Large intestine (tissue), 3 donors: Measurements from ENCODE around the gene MEGF6. TPM values are rescaled to one million over a fixed set of nuclear protein-coding genes. Genes with fewer than 3 reads are reported as not detected.

Source experiments
- DNase-seq, 2 donors: peaks; one replicate each; pipeline versions ENCODE4 v3.0.0 to v3.0.0-alpha.2; 2013
- H3K27ac ChIP-seq: one replicate; pipeline ENCODE4 v1.5.1; 2013; ENCODE audit warnings: low read length
- H3K27me3 ChIP-seq: 2 replicates; pipeline ENCODE4 v1.6.1; 2013; ENCODE audit warnings: low read length; ENCODE audit not compliant: control insufficient read depth, insufficient read depth
- H3K36me3 ChIP-seq: 2 replicates; pipeline ENCODE4 v1.6.1; 2013; ENCODE audit warnings: low read length; ENCODE audit not compliant: control insufficient read depth, insufficient read depth
- H3K4me1 ChIP-seq: one replicate; pipeline ENCODE4 v1.6.1; 2013; ENCODE audit warnings: low read length; ENCODE audit not compliant: control insufficient read depth, insufficient read depth
- H3K4me3 ChIP-seq: one replicate; pipeline ENCODE4 v1.5.1; 2013; ENCODE audit warnings: low read length
- H3K9me3 ChIP-seq: one replicate; pipeline ENCODE4 v1.6.1; 2013; ENCODE audit warnings: mild to moderate bottlenecking, low read depth, low read length, moderate library complexity; ENCODE audit not compliant: control insufficient read depth
- WGBS: methylation state at CpG from one replicate; pipeline ENCODE4 v1.1.5; 2013; ENCODE audit warnings: low lambda C conversion rate; ENCODE audit not compliant: insufficient coverage; 5-methylcytosine and 5-hydroxymethylcytosine counted together
- polyA plus RNA-seq: library from polyadenylated mRNA; unstranded; fragments of 120-200 nt; gene quantifications from one replicate; pipeline ENCODE4 v1.2.1, GENCODE V29; 2013

Gene MEGF6
- polyA plus RNA-seq, 1 donor: 13.8 TPM

DNA sequence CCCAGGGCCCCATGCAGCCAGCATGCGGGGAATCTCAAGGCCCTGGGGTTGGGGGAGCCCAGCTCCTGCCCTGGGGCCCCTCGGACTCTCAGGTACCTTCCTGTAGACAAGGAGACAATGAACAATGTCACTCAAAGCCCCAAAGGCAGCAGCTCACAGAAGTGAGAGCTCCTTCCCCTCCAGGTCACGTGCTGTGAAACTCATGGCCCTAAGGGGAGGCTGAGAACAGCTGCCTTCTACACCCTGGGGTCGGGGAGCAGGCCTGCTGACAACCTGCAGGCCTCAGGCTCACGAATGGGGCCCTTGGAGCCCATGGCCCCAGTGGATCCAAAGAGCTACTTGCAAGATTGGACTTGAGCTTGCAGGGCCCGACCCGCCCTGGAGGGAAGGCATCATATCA is 3.2 kb downstream of the MEGF6 start:
- peaks cover 6% of the 10 kb centered on the region for H3K27me3 ChIP-seq
- no peaks in the 10 kb centered on the region for H3K9me3 ChIP-seq
- no CpG with 5 or more reads among the region's 7 CpGs for WGBS
- no peaks in the 10 kb centered on the region for H3K36me3 ChIP-seq
- no peak for DNase-seq
- peaks cover 14% of the 10 kb centered on the region for H3K4me1 ChIP-seq
- no peak overlapping the region for H3K27ac ChIP-seq
- H3K4me3 ChIP-seq: no peak overlapping the region

DNA sequence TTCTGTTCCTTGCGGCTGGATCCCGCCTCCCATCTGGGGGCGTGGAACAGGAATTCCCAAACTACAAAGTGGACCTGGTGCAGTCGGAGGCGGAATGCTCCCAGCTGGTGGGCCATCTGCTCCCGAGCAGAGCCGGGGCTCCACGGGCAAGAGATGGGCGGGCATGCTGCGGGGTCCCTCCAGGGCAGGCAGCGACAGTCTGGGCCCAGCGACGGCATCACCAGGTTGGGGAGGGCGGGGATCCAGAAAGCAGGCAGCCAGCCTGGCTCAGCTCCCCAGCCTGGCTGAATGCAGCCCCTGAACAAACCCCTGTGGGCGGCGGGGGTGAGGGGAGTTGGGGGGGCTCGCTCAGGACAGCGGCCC is 3.6 kb downstream of the MEGF6 start:
- Histone ChIP-seq H3K36me3 (no peaks in the 10 kb centered on the region), H3K9me3 (no peaks in the 10 kb centered on the region), H3K4me1 (peaks cover 12% of the 10 kb centered on the region), H3K27me3 (peaks cover 6% of the 10 kb centered on the region), H3K27ac (no peak overlapping the region), H3K4me3 (no peak overlapping the region)
- DNase-seq: no peak
- no CpG with 5 or more reads among the region's 18 CpGs for WGBS

DNA sequence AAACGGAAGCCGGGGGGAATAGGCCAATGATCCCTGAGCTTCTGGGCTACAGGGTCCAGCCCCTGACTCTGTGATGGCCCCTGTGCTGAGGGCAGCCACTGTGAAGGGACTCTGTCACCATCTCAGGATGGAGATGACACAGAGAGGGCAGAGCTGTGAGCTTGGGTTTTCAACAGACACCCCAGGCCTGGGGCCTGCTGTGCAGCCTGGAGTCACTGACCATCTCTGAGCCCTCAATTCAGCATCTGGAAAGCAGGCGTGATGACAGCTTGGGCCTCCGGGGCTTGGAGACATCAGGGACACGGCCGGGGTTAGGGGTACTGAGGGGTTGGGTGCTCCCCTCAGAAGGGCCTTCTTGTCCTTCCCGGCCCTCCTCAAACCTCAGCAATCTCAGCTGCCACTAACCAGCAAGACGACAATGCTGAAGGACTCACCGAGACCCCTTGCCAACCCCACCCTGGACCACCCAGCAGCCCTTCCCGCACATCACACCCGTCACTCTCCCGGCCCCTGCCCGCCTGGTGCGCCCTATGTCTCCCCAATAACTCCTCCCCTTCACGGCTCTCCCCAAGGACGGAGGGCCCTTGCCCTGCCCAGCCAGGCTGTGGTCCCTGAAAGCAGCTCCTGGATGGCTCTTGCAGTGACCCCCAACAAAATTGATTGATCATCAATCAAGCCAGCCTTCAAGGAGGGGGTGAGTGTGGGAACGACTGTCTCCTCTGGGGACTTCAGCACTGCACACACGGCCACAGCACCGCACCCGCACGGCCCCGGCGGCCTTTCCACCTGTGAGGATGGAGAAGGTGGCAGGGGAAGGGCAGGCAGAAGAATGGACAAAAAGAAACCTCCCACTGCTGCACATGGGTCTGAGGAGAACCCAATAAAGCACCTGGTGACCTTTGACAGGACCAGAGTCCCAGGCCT is 4.3 kb downstream of the MEGF6 start:
- peaks cover 6% of the 10 kb centered on the region for H3K27me3 ChIP-seq
- H3K9me3 ChIP-seq: no peaks in the 10 kb centered on the region
- no peak overlapping the region for H3K27ac ChIP-seq
- H3K4me3 ChIP-seq: no peak overlapping the region
- peaks cover 11% of the 10 kb centered on the region for H3K4me1 ChIP-seq
- no peak for DNase-seq
- WGBS: 87% methylated on average over 3 of the region's 23 CpGs
- H3K36me3 ChIP-seq: no peaks in the 10 kb centered on the region

DNA sequence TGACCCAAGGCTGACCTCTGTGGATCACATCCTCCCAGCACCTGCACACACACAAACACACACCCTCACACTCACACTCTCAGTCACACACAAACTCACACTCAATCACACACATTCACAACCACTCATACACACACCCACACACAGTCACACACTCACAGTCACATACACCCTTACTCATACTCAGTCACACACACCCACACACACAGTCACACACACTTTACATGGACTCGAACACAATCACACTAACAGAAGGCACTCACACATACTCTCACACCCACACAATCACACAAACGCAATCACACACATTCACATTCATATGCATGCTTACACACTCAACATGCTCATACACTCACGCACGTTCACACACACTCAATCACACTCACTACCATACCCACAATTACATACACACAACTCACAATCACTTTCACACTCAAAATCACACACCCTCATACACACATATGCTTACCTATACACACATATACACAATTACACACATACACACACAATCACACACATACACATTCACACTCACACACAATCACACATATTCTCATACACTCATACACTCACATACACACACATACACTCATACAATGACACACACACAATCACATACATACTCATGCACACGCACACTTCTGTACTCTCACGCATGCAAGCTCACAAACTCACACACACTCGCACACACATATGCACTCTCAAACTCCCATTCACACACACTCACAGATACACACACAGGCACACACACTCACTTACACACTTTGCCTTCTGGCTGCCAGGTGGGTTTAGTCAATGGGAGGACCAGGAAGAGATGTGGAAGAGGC is 6.1 kb downstream of the MEGF6 start:
- no peaks in the 10 kb centered on the region for H3K9me3 ChIP-seq
- peaks cover 4% of the 10 kb centered on the region for H3K27me3 ChIP-seq
- DNase-seq: no peak
- H3K4me3 ChIP-seq: no peak overlapping the region
- 50% methylated on average over 2 of the region's 7 CpGs for WGBS
- H3K36me3 ChIP-seq: no peaks in the 10 kb centered on the region
- no peaks in the 10 kb centered on the region for H3K4me1 ChIP-seq
- H3K27ac ChIP-seq: no peak overlapping the region

DNA sequence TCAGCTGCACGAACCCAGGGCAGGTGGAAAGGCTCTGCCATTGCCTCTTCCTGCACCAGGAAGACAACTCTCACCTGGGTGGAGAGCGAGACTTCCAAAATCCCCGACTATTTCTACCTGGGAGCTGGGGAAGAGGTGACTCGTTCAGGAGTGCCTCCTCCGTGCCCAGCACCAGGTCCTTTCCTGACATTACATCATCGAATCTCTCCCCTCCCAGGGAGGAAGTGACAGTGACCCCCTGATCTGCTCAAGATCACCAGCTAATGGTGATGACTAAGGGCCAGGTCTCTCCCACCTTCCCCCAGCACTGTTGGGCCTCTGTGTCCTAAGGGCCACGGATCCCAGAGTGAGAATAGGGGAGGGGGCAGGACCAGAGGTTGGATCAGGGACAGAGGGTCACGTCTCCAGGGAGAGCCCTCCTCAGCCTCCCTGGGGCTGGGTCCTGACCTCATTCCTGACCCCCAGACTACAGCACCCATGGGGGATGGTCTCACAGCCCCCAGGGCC is 6.8 kb downstream of the MEGF6 start:
- Histone ChIP-seq H3K27me3 (no peaks in the 10 kb centered on the region), H3K9me3 (no peaks in the 10 kb centered on the region), H3K4me3 (no peak overlapping the region), H3K36me3 (no peaks in the 10 kb centered on the region), H3K4me1 (no peaks in the 10 kb centered on the region), H3K27ac (no peak overlapping the region)
- DNase-seq: no peak
- no CpG with 5 or more reads among the region's 8 CpGs for WGBS

DNA sequence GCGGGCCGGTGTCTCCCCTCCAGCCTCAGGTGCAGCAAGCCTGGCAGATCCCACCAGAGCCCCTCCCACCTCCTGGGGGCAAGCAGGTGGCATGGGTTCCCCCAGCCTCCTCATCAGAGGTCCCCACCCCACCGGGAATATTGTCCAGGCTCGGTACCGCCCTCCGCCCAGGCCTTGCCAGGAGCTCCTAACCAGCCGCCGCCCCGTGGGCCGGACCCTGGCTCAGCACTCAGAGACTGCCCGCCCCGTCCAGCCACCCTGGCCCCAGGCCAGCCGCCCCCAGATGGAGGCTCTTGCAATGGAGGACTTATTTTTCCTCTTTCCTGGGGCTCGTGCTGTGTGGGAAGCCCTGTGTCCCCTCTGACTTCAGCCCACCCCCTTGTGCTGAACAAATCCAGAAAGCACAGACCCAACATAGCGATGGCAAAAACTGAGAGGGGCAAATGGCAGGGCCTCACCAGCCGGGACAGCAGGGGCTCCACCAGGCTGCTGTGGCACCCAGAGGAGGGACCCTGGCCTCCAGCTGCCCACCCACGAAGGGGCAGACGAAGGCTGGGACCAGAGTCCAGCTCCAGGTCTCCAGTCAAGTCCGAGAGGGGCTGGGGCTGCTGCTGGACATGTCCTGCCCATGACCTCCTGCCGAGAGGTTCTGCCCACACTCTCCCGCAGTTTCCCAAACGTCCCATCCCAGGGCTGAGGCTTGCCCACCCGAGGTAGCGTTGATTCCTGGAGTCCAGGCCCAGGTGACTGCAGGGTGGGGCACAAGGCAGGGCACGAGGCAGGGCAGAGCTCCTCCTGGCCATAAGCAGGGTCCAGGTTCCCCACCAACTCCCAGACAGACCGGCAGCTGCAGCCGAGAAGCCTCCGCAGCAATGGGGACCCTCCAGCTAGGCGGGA is 7.5 kb downstream of the MEGF6 start:
- no CpG with 5 or more reads among the region's 29 CpGs for WGBS
- no peaks in the 10 kb centered on the region for H3K9me3 ChIP-seq

DNA sequence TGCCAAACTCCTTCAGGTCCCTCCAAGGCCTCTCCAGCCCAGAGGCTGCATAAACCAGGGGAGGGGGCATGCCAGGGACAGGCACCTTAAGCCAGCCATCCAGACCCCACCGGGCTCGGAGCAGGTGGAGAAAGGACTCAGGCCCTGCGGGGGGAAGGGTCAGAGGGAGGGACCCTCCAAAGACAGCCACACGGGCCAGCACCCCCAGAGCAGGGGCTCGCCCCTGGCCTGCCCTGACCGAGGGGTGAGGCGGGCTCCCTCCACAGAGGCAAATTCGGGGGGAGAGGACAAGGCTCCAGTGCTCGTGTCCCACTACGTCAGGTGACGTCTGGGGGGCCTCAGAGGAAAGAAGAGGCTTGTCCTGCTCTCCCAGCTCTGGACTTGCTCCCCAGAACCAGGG is 8.2 kb downstream of the MEGF6 start:
- H3K9me3 ChIP-seq: no peaks in the 10 kb centered on the region
- no CpG with 5 or more reads among the region's 11 CpGs for WGBS
- no peak overlapping the region for H3K27ac ChIP-seq
- no peaks in the 10 kb centered on the region for H3K36me3 ChIP-seq
- H3K4me3 ChIP-seq: no peak overlapping the region
- no peak for DNase-seq
- H3K4me1 ChIP-seq: peaks cover 5% of the 10 kb centered on the region
- H3K27me3 ChIP-seq: no peaks in the 10 kb centered on the region

More for the DNA sequence above, 7.5 kb downstream of the MEGF6 start:
- Histone ChIP-seq H3K27me3 (no peaks in the 10 kb centered on the region), H3K4me1 (peaks cover under 1% of the 10 kb centered on the region), H3K36me3 (no peaks in the 10 kb centered on the region), H3K27ac (no peak overlapping the region), H3K4me3 (no peak overlapping the region)
- DNase-seq: no peak

DNA sequence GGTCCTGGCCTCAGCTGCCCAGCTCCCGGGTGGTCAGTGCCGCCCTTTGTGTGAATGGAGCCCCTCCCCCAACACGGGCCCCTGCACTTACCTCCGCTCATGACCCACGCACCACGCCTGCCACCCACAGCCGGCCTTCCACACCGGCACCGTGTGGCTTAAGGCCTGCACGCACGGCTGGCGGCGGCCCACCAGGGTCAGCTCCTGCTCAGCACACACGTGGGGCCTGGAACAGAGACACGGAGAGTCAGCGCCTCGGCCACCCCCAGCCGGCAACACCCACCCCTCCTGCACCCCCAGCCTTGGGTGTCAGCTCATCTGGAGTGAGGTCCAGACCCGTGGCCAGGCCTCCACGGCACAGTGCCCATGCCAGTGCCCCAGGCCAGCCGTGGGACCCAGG is 8.9 kb downstream of the MEGF6 start:
- WGBS: no CpG with 5 or more reads among the region's 21 CpGs
- DNase-seq: no peak
- H3K36me3 ChIP-seq: no peaks in the 10 kb centered on the region
- H3K9me3 ChIP-seq: no peaks in the 10 kb centered on the region
- H3K27me3 ChIP-seq: no peaks in the 10 kb centered on the region
- no peak overlapping the region for H3K4me3 ChIP-seq
- H3K27ac ChIP-seq: no peak overlapping the region
- peaks cover 9% of the 10 kb centered on the region for H3K4me1 ChIP-seq

DNA sequence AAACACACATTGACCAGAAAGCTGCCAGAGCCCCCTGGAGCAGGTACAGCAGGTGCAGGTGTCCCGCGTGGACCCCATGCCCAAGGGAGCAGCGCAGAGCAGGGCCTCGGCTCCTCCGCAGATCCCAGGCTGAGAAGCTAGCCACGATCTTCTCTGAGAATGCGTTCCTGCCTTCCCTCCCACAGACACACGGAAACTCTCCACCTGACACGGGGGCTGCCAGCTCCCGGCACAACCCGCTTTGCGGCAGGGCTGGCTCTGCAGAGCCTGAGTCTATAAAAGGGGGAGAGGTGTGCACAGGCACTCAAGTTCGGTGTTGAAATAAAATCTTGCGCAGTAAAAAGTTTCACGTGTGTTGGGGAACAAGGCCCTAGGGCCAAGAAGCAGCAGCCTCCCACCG is 9.6 kb downstream of the MEGF6 start:
- no CpG with 5 or more reads among the region's 16 CpGs for WGBS
- no peaks in the 10 kb centered on the region for H3K27me3 ChIP-seq
- H3K27ac ChIP-seq: no peak overlapping the region
- no peak for DNase-seq
- H3K9me3 ChIP-seq: no peaks in the 10 kb centered on the region
- H3K4me1 ChIP-seq: peaks cover 9% of the 10 kb centered on the region
- H3K36me3 ChIP-seq: no peaks in the 10 kb centered on the region
- no peak overlapping the region for H3K4me3 ChIP-seq

DNA sequence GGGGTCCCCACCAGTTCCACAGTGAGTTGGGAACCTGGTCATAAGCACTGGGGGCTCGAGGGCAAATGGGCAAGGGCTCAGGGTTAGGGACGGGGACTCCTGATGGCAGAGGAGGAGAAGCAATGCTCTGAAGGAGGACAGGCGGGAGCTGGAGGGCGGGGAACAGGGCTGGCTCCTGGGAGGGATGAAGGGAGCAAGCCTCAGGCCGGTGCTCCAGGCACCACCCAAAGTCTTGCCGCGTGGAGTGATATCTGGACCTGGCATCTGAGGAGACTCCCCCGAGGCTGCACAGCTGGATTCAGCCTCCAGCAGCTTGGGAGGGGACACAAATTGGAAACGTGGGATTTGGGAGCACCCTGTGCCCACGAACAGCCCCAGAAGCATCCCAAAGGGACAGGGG is 11.0 kb downstream of the MEGF6 start:
- Histone ChIP-seq H3K4me1 (peaks cover 9% of the 10 kb centered on the region), H3K27ac (no peak overlapping the region), H3K27me3 (no peaks in the 10 kb centered on the region), H3K4me3 (no peak overlapping the region), H3K9me3 (no peaks in the 10 kb centered on the region), H3K36me3 (no peaks in the 10 kb centered on the region)
- no peak for DNase-seq
- no CpG with 5 or more reads among the region's 10 CpGs for WGBS
